Fibroblast of lung (primary cell): Measurements from ENCODE around the gene KRT84. TPM values are rescaled to one million over a fixed set of nuclear protein-coding genes. Genes with fewer than 3 reads are reported as not detected.

Experiments
- DNase-seq, 2 donors: peaks; one replicate each; pipeline versions ENCODE4 v3.0.0 to v3.0.0-alpha.2; 2010; ENCODE audit warnings: low read depth in 2 of 2
- H2AFZ ChIP-seq: 2 replicates; pipeline ENCODE4 v1.5.1; 2012; ENCODE audit warnings: low read length, control low read depth, inconsistent platforms
- H3K27ac ChIP-seq: 2 replicates; pipeline ENCODE4 v1.5.1; 2011; ENCODE audit warnings: low read length, control low read depth; ENCODE audit not compliant: insufficient read depth
- H3K27me3 ChIP-seq: 2 replicates; pipeline ENCODE4 v1.5.1; 2011; ENCODE audit warnings: mild to moderate bottlenecking, low read length; ENCODE audit not compliant: control insufficient read depth, insufficient read depth
- H3K36me3 ChIP-seq: 2 replicates; pipeline ENCODE4 v1.5.1; 2011; ENCODE audit warnings: low read length; ENCODE audit not compliant: control insufficient read depth, insufficient read depth
- H3K4me1 ChIP-seq: 2 replicates; pipeline ENCODE4 v1.5.1; 2011; ENCODE audit warnings: low read length; ENCODE audit not compliant: control insufficient read depth, insufficient read depth; ENCODE audit errors: extremely low read depth
- H3K4me2 ChIP-seq: 2 replicates; pipeline ENCODE4 v1.5.1; 2011; ENCODE audit warnings: low read length, control low read depth; ENCODE audit not compliant: insufficient read depth; ENCODE audit errors: extremely low read depth
- H3K4me3 ChIP-seq, 4 experiments: fragments of 200-600 bp in 1 of 4; sonication (generic) in 1 of 4; replicated peaks in 1 of 4; 2 replicates each; pipeline ENCODE4 v1.5.1; 2011 to 2016; ENCODE audit warnings: low read length in 4 of 4, low read depth in 3 of 4, mild to moderate bottlenecking in 3 of 4, control low read depth in 2 of 4, inconsistent platforms in 1 of 4, mixed read lengths in 1 of 4; ENCODE audit not compliant: insufficient read depth in 1 of 4; ENCODE audit errors: control extremely low read depth in 1 of 4
- H3K79me2 ChIP-seq: 2 replicates; pipeline ENCODE4 v1.5.1; 2012; ENCODE audit warnings: mild to moderate bottlenecking, low read length, inconsistent platforms; ENCODE audit not compliant: control insufficient read depth, insufficient read depth
- H3K9ac ChIP-seq: 2 replicates; pipeline ENCODE4 v1.5.1; 2011; ENCODE audit warnings: mild to moderate bottlenecking, low read length, control low read depth; ENCODE audit not compliant: insufficient read depth
- H3K9me3 ChIP-seq: 2 replicates; pipeline ENCODE4 v1.5.1; 2012; ENCODE audit warnings: low read depth, low read length; ENCODE audit not compliant: control insufficient read depth, insufficient read depth
- H4K20me1 ChIP-seq: 2 replicates; pipeline ENCODE4 v1.5.1; 2011; ENCODE audit warnings: low read length; ENCODE audit not compliant: control insufficient read depth, insufficient read depth; ENCODE audit errors: extremely low read depth
- EZH2 ChIP-seq: IDR thresholded peaks from 2 replicates; pipeline ENCODE4 v1.5.1; 2012; ENCODE audit warnings: low read length, control low read depth, mild to moderate bottlenecking; ENCODE audit errors: missing control alignments
- polyA plus RNA-seq, 2 donors: library from polyadenylated mRNA; depleted of rRNA in 1 of 2; stranded (reverse) in 1 of 2; unstranded in 1 of 2; fragments of >200 nt; gene quantifications; 2 replicates each; pipeline ENCODE4 v1.2.1, GENCODE V29; 2011 to 2012; ENCODE audit warnings: missing spikeins in 1 of 2
- total RNA-seq: library from RNA; depleted of rRNA; stranded (reverse); fragments of >200 nt; gene quantifications from 2 replicates; pipeline ENCODE4 v1.2.1, GENCODE V29; 2014
- TF ChIP-seq, protein P1 (sequence below), 2 donors: IDR thresholded peaks in 1 of 2; conservative IDR thresholded peaks in 1 of 2; 1 replicate in 1 of 2; 2 replicates in 1 of 2; pipeline ENCODE4 v1.5.1; 2011 to 2012; ENCODE audit warnings: low read length in 2 of 2, control low read depth in 1 of 2, inconsistent platforms in 1 of 2, low read depth in 1 of 2, mild to moderate bottlenecking in 1 of 2

Gene KRT84
- total and polyA plus RNA-seq, 2 donors (not counting 1 experiment from before 2014, with no cell fraction given) = not detected

DNA sequence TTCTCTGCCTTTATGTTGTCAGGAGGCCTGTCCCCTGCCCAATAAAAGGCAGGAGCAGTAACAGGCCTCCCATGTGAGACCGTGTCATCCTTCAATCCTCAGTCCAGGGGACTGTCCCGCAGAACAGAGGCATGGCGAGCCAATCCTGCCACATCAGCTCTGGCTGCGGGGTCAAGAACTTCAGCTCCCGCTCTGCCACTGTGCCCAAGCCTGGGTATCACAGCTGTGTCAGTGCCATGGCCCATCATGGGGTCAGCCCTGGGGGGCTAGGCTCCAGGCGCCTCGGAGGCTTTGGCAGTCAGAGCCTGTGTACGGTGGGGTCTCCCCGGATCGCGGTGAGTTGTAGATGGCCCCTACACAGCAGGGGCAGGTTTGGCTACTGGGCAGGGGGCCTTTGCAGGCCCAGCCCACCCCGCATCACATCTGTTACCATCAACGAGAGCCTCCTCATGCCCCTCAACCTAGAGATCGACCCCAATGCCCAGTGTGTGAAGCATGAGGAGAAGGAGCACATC, 44.3 kb downstream of the KRT84 start:
- H3K4me1 ChIP-seq = no peaks in the 10 kb centered on the region
- H3K27ac ChIP-seq = no peak overlapping the region
- H2AFZ ChIP-seq = no peak overlapping the region
- no peaks in the 10 kb centered on the region for H3K9me3 ChIP-seq
- no peaks in the 10 kb centered on the region for H4K20me1 ChIP-seq
- no peak overlapping the region for H3K9ac ChIP-seq
- H3K4me2 ChIP-seq = no peak overlapping the region
- TF ChIP-seq, protein P1, sequence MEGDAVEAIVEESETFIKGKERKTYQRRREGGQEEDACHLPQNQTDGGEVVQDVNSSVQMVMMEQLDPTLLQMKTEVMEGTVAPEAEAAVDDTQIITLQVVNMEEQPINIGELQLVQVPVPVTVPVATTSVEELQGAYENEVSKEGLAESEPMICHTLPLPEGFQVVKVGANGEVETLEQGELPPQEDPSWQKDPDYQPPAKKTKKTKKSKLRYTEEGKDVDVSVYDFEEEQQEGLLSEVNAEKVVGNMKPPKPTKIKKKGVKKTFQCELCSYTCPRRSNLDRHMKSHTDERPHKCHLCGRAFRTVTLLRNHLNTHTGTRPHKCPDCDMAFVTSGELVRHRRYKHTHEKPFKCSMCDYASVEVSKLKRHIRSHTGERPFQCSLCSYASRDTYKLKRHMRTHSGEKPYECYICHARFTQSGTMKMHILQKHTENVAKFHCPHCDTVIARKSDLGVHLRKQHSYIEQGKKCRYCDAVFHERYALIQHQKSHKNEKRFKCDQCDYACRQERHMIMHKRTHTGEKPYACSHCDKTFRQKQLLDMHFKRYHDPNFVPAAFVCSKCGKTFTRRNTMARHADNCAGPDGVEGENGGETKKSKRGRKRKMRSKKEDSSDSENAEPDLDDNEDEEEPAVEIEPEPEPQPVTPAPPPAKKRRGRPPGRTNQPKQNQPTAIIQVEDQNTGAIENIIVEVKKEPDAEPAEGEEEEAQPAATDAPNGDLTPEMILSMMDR (conservative IDR thresholded peaks at IDR 0.05 in 1 of 2, IDR thresholded peaks at IDR 0.05 in 1 of 2; ENCODE audit: low read depth in 1 of 2, low read length in 2 of 2) = no peak
- TF ChIP-seq EZH2 = no peak
- H3K79me2 ChIP-seq = no peaks in the 10 kb centered on the region
- no peak for DNase-seq
- H3K36me3 ChIP-seq = no peaks in the 10 kb centered on the region
- no peak overlapping the region for H3K4me3 ChIP-seq
- peaks cover 22% of the 10 kb centered on the region for H3K27me3 ChIP-seq

DNA sequence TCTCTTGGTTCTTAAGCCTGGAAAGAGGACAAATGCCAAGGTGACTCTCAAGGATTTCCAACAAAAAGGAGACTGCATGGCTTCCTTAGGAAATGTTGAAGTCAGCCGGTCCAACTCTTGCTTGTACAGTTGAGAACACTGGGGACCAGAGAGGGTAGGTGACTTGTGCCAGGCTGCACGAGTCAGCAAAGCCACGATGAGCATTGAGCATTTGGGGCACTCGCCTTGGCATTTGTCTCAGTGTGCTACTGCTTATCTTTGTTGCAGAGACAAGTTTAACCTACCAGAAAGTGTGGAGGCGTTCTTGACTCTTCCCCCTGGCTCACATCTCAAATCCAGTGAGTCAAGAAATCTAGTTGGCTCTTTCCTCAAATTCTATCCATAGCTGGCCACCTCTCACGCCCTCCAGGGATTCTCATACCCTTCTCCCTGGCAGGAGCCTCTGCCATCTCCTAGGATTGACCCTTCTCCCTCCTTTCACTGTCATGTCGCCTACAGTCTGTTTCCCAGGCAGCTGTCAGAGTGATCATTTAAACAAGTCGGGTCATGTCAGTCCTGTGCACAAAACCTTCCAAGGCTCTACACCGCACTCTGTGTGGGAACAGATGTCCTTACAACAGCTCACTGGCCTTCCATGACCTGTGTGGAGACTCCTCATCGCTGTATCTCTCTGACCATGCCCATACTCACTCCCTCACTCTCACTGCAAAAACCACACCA, 47.1 kb downstream of the KRT84 start:
- H3K4me2 ChIP-seq = no peak overlapping the region
- no peak overlapping the region for H3K9ac ChIP-seq
- H3K36me3 ChIP-seq = no peaks in the 10 kb centered on the region
- H2AFZ ChIP-seq = no peak overlapping the region
- no peak overlapping the region for H3K4me3 ChIP-seq
- no peaks in the 10 kb centered on the region for H3K79me2 ChIP-seq
- no peak for TF ChIP-seq EZH2
- TF ChIP-seq, protein P1 (conservative IDR thresholded peaks at IDR 0.05 in 1 of 2, IDR thresholded peaks at IDR 0.05 in 1 of 2; ENCODE audit: low read depth in 1 of 2, low read length in 2 of 2) = no peak
- no peaks in the 10 kb centered on the region for H4K20me1 ChIP-seq
- H3K27me3 ChIP-seq = peaks cover 22% of the 10 kb centered on the region
- no peak overlapping the region for H3K27ac ChIP-seq
- H3K4me1 ChIP-seq = no peaks in the 10 kb centered on the region
- H3K9me3 ChIP-seq = no peaks in the 10 kb centered on the region
- peak in 1 of 2 donors; percentile 6 for DNase-seq

DNA sequence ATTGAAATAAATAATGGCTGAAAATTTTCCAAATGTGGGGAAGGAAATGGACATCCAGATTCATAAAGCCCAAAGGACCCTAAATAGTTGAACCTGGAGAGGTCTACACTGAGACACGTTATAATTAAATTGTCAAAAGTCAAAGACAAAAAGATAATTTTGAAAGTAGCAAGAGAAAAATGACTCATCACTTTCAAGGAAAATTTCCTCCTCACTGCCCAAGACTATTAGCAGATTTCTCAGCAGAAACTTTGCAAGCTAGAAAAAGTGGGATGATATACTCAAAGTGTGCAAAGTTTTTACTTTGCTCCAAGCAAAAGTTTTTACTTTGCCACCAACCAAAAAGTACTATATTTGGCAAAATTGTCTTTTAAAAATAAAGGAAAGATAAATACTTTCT, 48.4 kb downstream of the KRT84 start:
- peak in 1 of 2 donors; percentile 16 for DNase-seq
- Histone ChIP-seq H4K20me1 (no peaks in the 10 kb centered on the region), H3K4me2 (no peak overlapping the region), H3K4me3 (no peak overlapping the region), H3K9ac (no peak overlapping the region), H3K36me3 (no peaks in the 10 kb centered on the region), H3K27me3 (peaks cover 21% of the 10 kb centered on the region), H2AFZ (no peak overlapping the region), H3K9me3 (no peaks in the 10 kb centered on the region), H3K4me1 (no peaks in the 10 kb centered on the region), H3K79me2 (no peaks in the 10 kb centered on the region), H3K27ac (no peak overlapping the region)
- TF ChIP-seq, protein P1 (conservative IDR thresholded peaks at IDR 0.05 in 1 of 2, IDR thresholded peaks at IDR 0.05 in 1 of 2; ENCODE audit: low read depth in 1 of 2, low read length in 2 of 2) = no peak
- TF ChIP-seq EZH2 = no peak
